ENCODE data around the gene MRPL2.
A peak's percentile ranks its signal among the peaks of the same experiment; 100 is the strongest.

MRPL2 gene

DNA sequence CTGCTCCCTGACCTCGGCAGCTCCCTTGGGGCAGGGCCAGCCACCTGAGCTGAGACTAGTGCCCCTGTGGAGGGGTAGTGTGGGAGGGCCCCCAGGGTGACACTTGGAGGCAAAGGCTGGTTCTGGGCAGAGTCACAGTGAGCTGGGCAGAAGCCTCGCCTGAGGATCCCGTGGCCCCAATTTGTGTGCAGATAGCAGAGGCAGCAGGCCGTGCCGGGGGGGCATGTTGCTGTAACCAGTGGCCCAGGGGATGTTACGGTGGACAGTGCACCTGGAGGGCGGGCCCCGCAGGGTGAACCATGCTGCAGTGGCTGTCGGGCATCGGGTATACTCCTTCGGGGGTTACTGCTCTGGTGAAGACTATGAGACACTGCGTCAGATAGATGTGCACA is 42.3 kb downstream of the MRPL2 start:
- no peak for DNase-seq

DNA sequence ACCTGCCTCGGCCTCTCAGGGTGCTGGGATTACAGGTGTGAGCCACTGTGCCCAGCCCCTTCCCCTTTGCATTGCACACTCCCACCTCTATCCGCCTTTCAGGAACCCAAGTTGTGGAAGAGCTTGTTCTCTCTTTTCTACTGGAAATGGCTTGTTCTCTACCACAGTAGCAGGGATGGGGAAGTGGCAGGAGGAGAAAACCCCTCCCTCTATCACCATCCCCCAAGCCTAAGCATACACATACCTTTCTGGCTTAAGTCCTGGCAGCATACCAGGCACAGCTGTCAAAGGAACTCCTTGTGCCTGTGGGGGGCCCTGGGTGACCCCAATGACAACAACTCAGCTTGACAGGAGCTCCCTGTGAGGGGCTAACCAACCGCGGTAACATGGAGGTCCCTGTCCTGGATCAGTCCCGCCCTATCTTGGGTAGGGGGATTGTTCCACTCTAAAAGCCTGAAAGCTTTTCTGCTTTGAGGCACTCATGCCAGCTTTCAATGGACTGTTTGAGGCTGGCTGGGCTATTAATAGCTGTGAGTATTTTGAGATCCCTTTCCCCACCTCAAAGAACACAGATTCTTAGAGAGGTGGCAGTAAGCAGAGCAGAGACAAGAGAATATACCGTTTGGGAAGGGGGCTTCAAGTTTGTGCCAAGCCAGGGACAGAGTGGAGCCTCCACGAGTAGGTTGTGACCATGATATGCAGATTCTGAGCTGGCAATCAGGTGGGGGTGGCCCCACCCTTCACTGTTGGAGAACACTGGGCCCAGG is 42.9 kb downstream of the MRPL2 start:
- DNase-seq, result no peak

DNA sequence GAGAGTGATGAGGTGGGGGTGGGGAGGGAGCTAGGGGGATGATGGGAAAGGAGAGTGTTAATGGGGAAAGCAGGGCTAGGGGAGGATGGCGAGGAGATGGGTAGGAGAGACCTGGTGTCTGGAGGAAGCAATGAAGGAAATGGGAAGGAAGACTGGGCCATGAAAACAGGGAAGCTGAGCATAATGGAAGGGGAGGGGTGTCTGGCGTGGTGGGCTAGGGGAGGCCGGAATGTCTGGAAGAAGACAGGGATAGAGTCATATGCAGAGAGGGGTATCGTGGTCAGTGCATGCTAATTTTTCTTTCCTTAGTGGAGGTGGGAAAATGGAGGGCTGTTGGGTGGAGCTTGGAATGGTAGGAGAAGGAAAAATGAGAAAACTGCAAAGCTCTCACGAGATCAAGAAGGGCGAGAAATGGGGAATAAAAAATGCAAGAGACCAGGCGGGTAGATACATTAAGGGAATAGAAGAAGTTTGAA is 44.8 kb downstream of the MRPL2 start:
- DNase-seq, result no peak

DNA sequence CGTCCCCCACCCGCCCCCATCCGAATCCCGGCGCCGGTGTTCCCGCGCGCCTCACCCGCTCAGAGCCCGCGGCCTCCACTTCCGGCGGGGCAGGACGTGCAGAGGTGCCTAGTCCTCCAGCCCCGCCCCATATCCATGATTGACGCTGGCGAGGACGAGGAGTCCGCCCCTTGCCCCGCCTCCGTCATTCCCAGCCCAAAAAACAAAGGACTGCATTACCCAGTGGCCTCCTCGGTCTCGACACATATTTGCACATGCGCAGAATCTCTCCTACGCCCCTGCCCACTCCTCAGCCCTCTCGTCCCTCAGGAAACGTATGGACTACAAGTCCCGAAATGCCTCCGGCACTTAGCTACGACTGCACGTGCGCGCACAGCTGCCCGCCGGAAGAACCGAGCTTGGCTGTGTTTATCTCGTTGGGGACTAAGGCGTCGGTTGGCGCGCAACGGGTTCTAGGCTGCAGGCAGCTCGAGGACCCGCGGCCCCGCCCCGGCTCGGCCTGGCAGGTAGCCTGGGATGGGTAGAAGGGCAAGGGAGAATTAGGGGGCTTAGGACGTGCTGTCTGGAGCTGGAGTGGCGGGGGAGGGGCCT is 45.3 kb downstream of the MRPL2 start, which contains the start of the genes KLHDC3 and MEA1:
TSS of gene KLHDC3 (plus strand) at position 407 of the 591 bp plus-strand sequence. CDS start 2,944 bp downstream, outside the sequence.
TSS of gene MEA1 (minus strand) at position 104 of the 591 bp plus-strand sequence. CDS start 133 bp downstream, outside the sequence.
- peak; percentile 100 for DNase-seq

DNA sequence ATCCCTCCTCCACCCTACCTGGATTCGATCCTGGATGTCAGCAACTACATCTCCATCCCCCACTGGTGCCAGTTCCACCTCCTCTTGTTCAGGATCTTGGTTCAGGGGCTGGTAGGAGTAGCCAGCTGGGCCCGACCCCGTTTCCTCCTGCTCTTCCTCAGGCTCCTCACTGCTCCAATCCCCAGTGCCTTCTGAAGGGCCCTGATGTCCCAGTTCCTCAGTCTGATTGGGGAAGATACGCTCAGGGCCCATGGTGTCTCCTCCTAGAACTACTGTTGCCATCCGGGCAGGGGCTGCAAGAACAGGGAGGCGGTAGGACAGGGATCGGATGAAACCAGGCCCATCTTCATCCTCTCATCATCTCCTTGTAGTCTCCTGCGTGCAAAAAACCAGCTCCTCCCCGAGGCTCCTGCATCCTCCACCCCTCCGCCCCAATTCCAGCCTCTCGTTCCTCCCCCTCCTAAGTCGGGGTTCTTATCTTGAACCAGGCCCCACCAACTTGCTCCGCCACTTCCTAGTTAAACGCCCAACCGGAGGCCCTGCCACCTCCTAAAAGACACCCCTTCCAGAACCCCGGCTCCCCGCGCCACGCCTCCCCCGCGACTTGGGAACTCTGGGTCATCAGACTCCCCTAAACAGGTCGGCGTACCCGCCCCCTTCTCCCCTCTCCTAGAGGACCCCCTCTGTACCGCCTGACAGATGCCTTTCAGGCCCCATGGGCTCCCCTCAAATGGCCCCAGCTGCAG is 46.0 kb downstream of the MRPL2 start:
- DNase-seq, result peak; percentile 43 to 61

DNA sequence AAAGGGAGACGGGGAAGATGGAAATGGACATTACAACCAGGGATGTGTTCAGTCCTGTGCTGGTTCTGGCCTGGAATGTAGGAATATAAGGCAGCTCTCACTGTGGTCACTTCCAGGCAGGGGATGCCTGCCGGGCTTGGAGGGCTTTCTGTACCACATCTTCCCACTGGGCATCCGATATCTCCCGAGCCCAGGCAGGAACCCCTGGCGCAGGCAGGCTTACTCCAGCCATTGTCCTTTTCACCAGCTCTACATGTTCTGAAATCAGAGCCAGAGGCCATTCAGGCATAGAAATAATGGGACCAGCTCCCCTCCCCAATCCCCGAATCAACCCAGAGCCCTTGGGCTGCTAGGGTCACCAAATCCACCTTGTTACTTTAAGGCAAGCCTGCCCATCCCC is 46.9 kb downstream of the MRPL2 start:
- no peak for DNase-seq

DNA sequence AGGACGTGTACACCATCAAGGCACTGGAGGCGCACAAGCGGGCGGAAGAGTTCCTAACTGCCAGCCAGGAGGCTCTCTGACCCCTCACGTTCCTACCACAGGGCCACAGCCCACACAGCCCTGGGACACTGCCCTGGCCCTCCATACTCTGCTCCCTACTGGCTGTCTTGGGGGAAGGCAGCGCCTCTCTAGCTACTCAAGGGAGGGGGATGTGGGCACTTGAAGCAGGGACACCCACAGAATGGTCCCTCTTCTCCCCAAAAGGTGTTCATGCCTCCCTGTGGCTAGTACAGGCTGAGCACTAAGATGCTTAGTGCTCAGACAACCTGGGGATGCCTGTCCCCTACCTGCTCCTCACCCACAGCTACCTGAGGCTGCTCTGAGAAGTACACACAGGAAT is 48.0 kb downstream of the MRPL2 start:
- no peak for DNase-seq

DNA sequence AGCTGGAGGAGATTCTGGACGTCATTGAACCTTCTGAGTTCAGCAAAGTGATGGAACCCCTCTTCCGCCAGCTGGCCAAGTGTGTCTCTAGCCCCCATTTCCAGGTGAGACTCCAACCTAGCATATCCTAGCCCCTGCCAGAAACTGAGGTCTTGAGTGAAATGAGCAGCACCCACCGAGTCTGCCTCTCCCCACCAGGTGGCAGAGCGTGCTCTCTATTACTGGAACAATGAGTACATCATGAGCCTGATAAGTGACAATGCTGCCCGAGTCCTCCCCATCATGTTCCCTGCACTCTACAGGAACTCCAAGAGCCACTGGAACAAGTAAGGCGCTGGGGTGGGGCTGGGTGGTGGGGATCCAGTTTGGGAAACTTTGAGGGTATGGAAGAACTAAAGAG is 50.1 kb downstream of the MRPL2 start:
- peak; percentile 57 to 74 for DNase-seq

DNA sequence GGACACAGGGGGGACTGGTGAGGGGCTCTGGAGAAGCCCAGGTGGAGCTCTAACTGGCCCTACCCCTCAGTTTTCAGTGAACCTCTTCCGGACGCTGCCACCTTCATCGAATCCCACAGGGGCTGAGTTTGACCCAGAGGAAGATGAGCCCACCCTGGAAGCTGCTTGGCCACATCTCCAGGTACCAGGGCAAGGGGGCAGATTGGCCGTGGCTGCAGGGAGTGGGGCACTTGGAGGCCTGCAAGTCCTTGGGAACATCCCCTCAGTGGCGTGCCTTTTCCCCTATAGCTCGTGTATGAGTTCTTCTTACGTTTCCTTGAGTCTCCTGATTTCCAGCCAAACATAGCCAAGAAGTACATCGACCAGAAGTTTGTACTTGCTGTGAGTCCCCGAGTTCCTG is 52.1 kb downstream of the MRPL2 start:
- no peak for DNase-seq

DNA sequence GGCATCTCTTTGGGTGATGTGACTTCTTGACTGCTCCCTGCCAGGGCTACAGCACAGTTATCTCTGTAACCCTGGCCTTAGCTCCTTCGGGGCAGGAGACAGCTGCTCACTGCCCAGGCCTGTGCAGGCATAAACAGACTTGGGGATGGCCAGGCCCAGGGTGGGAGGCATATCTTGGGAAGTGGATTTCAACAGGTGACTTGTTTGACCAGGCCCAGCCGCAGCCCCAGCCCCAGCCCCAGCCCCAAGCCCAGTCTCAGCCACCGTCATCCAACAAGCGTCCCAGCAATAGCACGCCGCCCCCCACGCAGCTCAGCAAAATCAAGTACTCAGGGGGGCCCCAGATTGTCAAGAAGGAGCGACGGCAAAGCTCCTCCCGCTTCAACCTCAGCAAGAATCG is 53.0 kb downstream of the MRPL2 start:
- no peak for DNase-seq

DNA sequence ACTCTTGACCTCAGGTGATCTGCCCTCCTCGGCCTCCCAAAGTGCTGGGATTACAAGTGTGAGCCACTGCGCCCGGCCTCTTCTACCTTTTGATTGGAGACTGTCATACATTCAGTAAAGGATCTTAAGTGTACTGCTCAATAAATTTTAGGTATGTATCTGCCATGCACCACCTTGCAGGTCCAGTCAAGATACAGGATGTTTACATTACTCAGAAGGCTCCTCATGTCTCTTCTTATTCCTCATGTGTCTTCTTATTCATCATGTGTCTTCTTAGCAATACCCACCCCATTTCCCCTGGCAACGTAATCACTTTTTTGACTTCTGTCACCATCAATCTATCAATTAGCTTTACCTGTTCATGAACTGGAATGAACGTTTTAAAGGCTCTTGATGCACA is 53.4 kb downstream of the MRPL2 start:
- DNase-seq, result no peak
